GM13976 (cell line): ENCODE results near the gene XPA.

ENCODE experiments used
- DNase-seq: peaks from one replicate; pipeline ENCODE4 v3.0.0; 2012; ENCODE audit warnings: low spot score
- CTCF ChIP-seq: IDR thresholded peaks from 2 replicates; pipeline ENCODE4 v1.5.1; 2012; ENCODE audit warnings: borderline replicate concordance, mild to moderate bottlenecking; ENCODE audit not compliant: insufficient read depth; ENCODE audit errors: extremely low read depth, missing control alignments, control extremely low read depth
- in situ Hi-C: fragments of 300-500 bp; cut with MboI; formaldehyde crosslinking; loops from one replicate; pipeline ENCODE4 v1.12.0; 2022; ENCODE audit warnings: low sequenced_read_pairs, mixed read lengths, inconsistent platforms; ENCODE audit not compliant: unreplicated experiment

Gene XPA

GRCh38 chr9:97737429-97737828, 40.3 kb upstream of the XPA start:
- no peak for DNase-seq
- no peak for TF ChIP-seq CTCF
- in situ Hi-C loops = no loop called here

GRCh38 chr9:97735070-97735600, 38.0 kb upstream of the XPA start:
- no peak for DNase-seq
- in situ Hi-C loops = no loop called here
- TF ChIP-seq CTCF = no peak

GRCh38 chr9:97726716-97727115, 29.6 kb upstream of the XPA start:
- in situ Hi-C loops = no loop called here
- TF ChIP-seq CTCF = no peak
- no peak for DNase-seq

GRCh38 chr9:97723819-97724218, 26.7 kb upstream of the XPA start:
- DNase-seq = no peak
- no peak for TF ChIP-seq CTCF
- in situ Hi-C loops = loop anchor here (5.0 kb wide), 1 partner anchor 168 kb away; no protein-coding TSS in a partner anchor

- in situ Hi-C loops = loop anchor here (5.0 kb wide), 1 partner anchor 170 kb away; no protein-coding TSS in a partner anchor
- no peak for DNase-seq
- TF ChIP-seq CTCF = no peak
These were observed 25.2 kb upstream of the XPA start for GRCh38 chr9:97722331-97722730.

- no peak for DNase-seq
- no peak for TF ChIP-seq CTCF
- in situ Hi-C loops = loop anchor here (5.0 kb wide), 1 partner anchor 171 kb away; no protein-coding TSS in a partner anchor
These were observed 24.3 kb upstream of the XPA start for GRCh38 chr9:97721396-97721795.

- no peak for TF ChIP-seq CTCF
- in situ Hi-C loops = no loop called here
- DNase-seq = no peak
These were observed 20.7 kb upstream of the XPA start for GRCh38 chr9:97717866-97718265.
